SK-N-SH (cell line): ENCODE data around the gene ATP6V0E1. TPM values are rescaled to one million over a fixed set of nuclear protein-coding genes. Genes with fewer than 3 reads are reported as not detected.

ENCODE experiments used
- CTCF ChIA-PET: fragments of 300-600, 350-600 bp; formaldehyde crosslinking; extraction: SDS; loops from one replicate; lab custom pipeline; 2021; lab: Yijun Ruan, JAX
- POLR2A ChIA-PET: fragments of 350-600 bp; sonication (Branson Sonifier 250); formaldehyde crosslinking; extraction: SDS; loops from one replicate; lab custom pipeline; 2020; ENCODE audit warnings: antibody characterized with exemption, inconsistent platforms; lab: Yijun Ruan, JAX
- DNase-seq: peaks from one replicate; pipeline ENCODE4 v3.0.0; 2012
- H2AFZ ChIP-seq: fragments of 200-600 bp; sonication (generic); 2 replicates; pipeline ENCODE4 v1.8.1; 2016; ENCODE audit warnings: antibody characterized with exemption, mild to moderate bottlenecking, low read depth
- H3F3A ChIP-seq: fragments of 200-600 bp; sonication (generic); replicated peaks from 2 replicates; pipeline ENCODE3; 2016; ENCODE audit warnings: antibody characterized with exemption, mild to moderate bottlenecking; ENCODE audit not compliant: insufficient read depth
- H3K27ac ChIP-seq, 2 experiments: fragments of 200-500 bp in 1 of 2; fragments of 200-600 bp in 1 of 2; sonication (Bioruptor generic) in 1 of 2; sonication (generic), shearing (Covaris generic) in 1 of 2; 2 replicates each; pipeline versions ENCODE4 v1.5.1 to v1.6.1; 2014 to 2016; ENCODE audit warnings: low read depth in 2 of 2, inconsistent platforms in 1 of 2, low read length in 1 of 2, mild to moderate bottlenecking in 1 of 2, mixed read lengths in 1 of 2
- H3K27me3 ChIP-seq: fragments of 200-600 bp; sonication (generic), shearing (Covaris generic); 2 replicates; pipeline ENCODE4 v1.6.1; 2016; ENCODE audit warnings: mixed run types; ENCODE audit not compliant: insufficient read depth
- H3K36me3 ChIP-seq, 2 experiments: fragments of 200-500 bp in 1 of 2; fragments of 200-600 bp in 1 of 2; sonication (Bioruptor generic) in 1 of 2; sonication (generic) in 1 of 2; replicated peaks in 1 of 2; 2 replicates each; pipeline versions ENCODE3 to v1.5.1; 2014 to 2016; ENCODE audit warnings: low read length in 1 of 2, mild to moderate bottlenecking in 1 of 2; ENCODE audit not compliant: insufficient read depth in 2 of 2, control insufficient read depth in 1 of 2
- H3K4me1 ChIP-seq, 2 experiments: fragments of 200-500 bp in 1 of 2; fragments of 200-600 bp in 1 of 2; sonication (Bioruptor generic) in 1 of 2; sonication (generic), shearing (Covaris generic) in 1 of 2; 2 replicates each; pipeline versions ENCODE4 v1.5.1 to v1.6.1; 2014 to 2016; ENCODE audit warnings: low read depth in 1 of 2, low read length in 1 of 2, mixed run types in 1 of 2; ENCODE audit not compliant: insufficient read depth in 2 of 2, control insufficient read depth in 1 of 2
- H3K4me2 ChIP-seq: fragments of 200-600 bp; sonication (generic), shearing (Covaris generic); 2 replicates; pipeline ENCODE4 v1.6.1; 2017; ENCODE audit warnings: mixed run types
- H3K4me3 ChIP-seq, 2 experiments: fragments of 200-500 bp in 1 of 2; fragments of 200-600 bp in 1 of 2; sonication (Bioruptor generic) in 1 of 2; sonication (generic), shearing (Covaris generic) in 1 of 2; 2 replicates each; pipeline versions ENCODE4 v1.5.1 to v1.8.1; 2014 to 2016; ENCODE audit warnings: low read depth in 2 of 2, inconsistent platforms in 1 of 2, low read length in 1 of 2, mild to moderate bottlenecking in 1 of 2, mixed read lengths in 1 of 2, moderate library complexity in 1 of 2
- H3K79me2 ChIP-seq: fragments of 200-600 bp; sonication (generic); 2 replicates; pipeline ENCODE4 v1.8.1; 2017; ENCODE audit warnings: mild to moderate bottlenecking; ENCODE audit not compliant: insufficient read depth
- H3K9ac ChIP-seq: fragments of 200-600 bp; sonication (generic); 2 replicates; pipeline ENCODE4 v1.6.1; 2017; ENCODE audit warnings: mixed run types
- H3K9me2 ChIP-seq: fragments of 200-600 bp; sonication (generic); 2 replicates; pipeline ENCODE4 v1.6.1; 2017; ENCODE audit warnings: mixed run types
- H3K9me3 ChIP-seq: fragments of 200-600 bp; sonication (generic); 2 replicates; pipeline ENCODE4 v1.6.1; 2017; ENCODE audit warnings: mixed run types, mild to moderate bottlenecking, moderate library complexity
- H4K20me1 ChIP-seq: fragments of 200-600 bp; sonication (generic); 2 replicates; pipeline ENCODE4 v1.6.1; 2017; ENCODE audit warnings: mild to moderate bottlenecking, mixed run types; ENCODE audit not compliant: insufficient read depth
- EP300 ChIP-seq, 2 experiments: IDR thresholded peaks; 2 replicates each; pipeline versions ENCODE4 v1.4.0 to v1.6.1; 2012; ENCODE audit warnings: borderline replicate concordance in 1 of 2, low read depth in 1 of 2, low read length in 1 of 2
- FOSL2 ChIP-seq: IDR thresholded peaks from 2 replicates; pipeline ENCODE4 v1.4.0; 2012; ENCODE audit warnings: low read depth, mild to moderate bottlenecking, moderate library complexity, borderline replicate concordance
- FOXJ3 ChIP-seq: sonication (generic); formaldehyde crosslinking; IDR thresholded peaks from 2 replicates; pipeline ENCODE4 v1.5.1; 2020; ENCODE audit warnings: mild to moderate bottlenecking, missing genetic modification reagents
- GABPA ChIP-seq: IDR thresholded peaks from 2 replicates; pipeline ENCODE4 v1.4.0; 2012; ENCODE audit warnings: low read depth, mild to moderate bottlenecking
- JUND ChIP-seq: IDR thresholded peaks from 2 replicates; pipeline ENCODE4 v1.4.0; 2012
- MAX ChIP-seq: IDR thresholded peaks from 2 replicates; pipeline ENCODE4 v1.4.0; 2012; ENCODE audit warnings: low read depth
- MEF2A ChIP-seq: IDR thresholded peaks from 2 replicates; pipeline ENCODE4 v1.4.0; 2012; ENCODE audit warnings: low read depth, borderline replicate concordance
- MXI1 ChIP-seq: IDR thresholded peaks from 2 replicates; pipeline ENCODE4 v1.6.1; 2012; ENCODE audit warnings: mild to moderate bottlenecking, low read depth, low read length, improper control_type of control experiment
- NRF1 ChIP-seq: IDR thresholded peaks from 2 replicates; pipeline ENCODE4 v1.6.1; 2012; ENCODE audit warnings: low read depth, mild to moderate bottlenecking, low read length
- REST ChIP-seq: IDR thresholded peaks from 2 replicates; pipeline ENCODE4 v1.6.1; 2012; ENCODE audit warnings: mild to moderate bottlenecking, low read depth, low read length, moderate library complexity
- TCF12 ChIP-seq: IDR thresholded peaks from 2 replicates; pipeline ENCODE4 v1.4.0; 2012
- YY1 ChIP-seq: IDR thresholded peaks from 2 replicates; pipeline ENCODE4 v1.4.0; 2012; ENCODE audit warnings: low read depth, mild to moderate bottlenecking
- WGBS: methylation state at CpG from one replicate; pipeline ENCODE4 v1.1.6; 2017; ENCODE audit warnings: low lambda C conversion rate; 5-methylcytosine and 5-hydroxymethylcytosine counted together
- polyA plus RNA-seq, 3 experiments: library from polyadenylated mRNA; depleted of rRNA; stranded (reverse); fragments of >200 nt; gene quantifications; 2 replicates each; pipeline ENCODE4 v1.2.3, GENCODE V29; 2012
- TF ChIP-seq, protein P1 (sequence below): fragments of 150-350 bp; IDR thresholded peaks from 2 replicates; pipeline ENCODE4 v1.6.1; 2017; ENCODE audit warnings: antibody characterized with exemption, low read length, low read depth, borderline replicate concordance
- TF ChIP-seq, protein P2 (sequence below): IDR thresholded peaks from 2 replicates; pipeline ENCODE4; 2012
- TF ChIP-seq, protein P3 (sequence below): fragments of 150-350 bp; IDR thresholded peaks from 2 replicates; pipeline ENCODE4 v1.6.1; 2016; ENCODE audit warnings: mild to moderate bottlenecking, low read depth, low read length
- TF ChIP-seq, protein P4 (sequence below): IDR thresholded peaks from 2 replicates; pipeline ENCODE4 v1.4.0; 2012; ENCODE audit warnings: low read depth, borderline replicate concordance

Gene ATP6V0E1
- polyA plus RNA-seq, 1 of the 3 experiments (the other 2 are of a cell fraction): 243 TPM

DNA sequence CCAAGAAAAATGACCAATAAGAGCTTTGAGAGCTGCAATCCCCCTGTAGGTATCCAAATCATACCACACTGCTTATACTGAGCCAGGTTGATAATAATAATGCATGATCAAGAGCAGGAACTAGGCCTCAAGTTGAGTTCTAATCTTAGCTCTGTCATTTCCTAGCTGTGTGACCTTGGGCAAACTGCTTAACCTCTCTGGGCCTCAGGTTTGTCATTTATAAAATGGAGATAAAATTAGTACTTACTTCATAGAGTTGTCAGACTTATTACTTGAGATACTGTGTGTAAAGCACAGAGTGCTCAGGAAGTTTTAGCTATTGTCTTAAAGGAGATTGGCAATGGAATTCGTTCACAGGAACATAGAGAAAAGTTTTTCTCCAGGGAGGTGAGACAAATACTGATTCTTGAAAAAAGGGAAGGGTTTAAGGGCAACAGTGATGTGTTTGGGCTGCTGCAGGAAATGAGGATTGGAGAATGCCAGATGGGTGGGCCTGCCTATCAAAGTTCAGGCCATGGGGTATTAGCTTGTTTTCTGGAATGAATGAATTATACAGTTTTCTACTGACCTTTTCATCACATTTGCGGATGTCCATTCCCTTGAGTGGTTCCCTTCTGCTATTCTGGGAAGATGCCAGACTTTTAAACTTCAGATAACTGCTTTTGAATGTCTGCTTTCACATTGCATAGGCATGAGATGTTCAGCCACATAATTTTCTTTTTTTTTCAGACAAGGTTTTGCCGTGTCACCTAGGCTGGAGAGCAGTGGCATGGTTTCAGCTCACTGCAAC is 10.2 kb upstream of the ATP6V0E1 start (continued):
- TF ChIP-seq, protein P1, sequence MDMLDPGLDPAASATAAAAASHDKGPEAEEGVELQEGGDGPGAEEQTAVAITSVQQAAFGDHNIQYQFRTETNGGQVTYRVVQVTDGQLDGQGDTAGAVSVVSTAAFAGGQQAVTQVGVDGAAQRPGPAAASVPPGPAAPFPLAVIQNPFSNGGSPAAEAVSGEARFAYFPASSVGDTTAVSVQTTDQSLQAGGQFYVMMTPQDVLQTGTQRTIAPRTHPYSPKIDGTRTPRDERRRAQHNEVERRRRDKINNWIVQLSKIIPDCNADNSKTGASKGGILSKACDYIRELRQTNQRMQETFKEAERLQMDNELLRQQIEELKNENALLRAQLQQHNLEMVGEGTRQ: no peak
- TF ChIP-seq, protein P2, sequence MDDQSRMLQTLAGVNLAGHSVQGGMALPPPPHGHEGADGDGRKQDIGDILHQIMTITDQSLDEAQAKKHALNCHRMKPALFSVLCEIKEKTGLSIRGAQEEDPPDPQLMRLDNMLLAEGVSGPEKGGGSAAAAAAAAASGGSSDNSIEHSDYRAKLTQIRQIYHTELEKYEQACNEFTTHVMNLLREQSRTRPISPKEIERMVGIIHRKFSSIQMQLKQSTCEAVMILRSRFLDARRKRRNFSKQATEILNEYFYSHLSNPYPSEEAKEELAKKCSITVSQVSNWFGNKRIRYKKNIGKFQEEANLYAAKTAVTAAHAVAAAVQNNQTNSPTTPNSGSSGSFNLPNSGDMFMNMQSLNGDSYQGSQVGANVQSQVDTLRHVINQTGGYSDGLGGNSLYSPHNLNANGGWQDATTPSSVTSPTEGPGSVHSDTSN: peak; percentile 22; the same call in 1 of the 2 replicates
- TF ChIP-seq MEF2A (no peak), MXI1 (no peak)

- no peaks in the 10 kb centered on the region for H4K20me1 ChIP-seq
- H3K4me2 ChIP-seq: no peak overlapping the region
- whole genome bisulfite sequencing: 68% methylated on average over 8 of the region's 8 CpGs
- ChIA-PET CTCF (interaction anchor here (1.0 kb wide), 2 partner anchors 261 to 310 kb away, joined by 3 to 4 read pairs; no protein-coding TSS in a partner anchor), POLR2A (no interaction called here)
- no peak overlapping the region; a peak in 1 of 4 replicates for H3K27ac ChIP-seq
- no peaks in the 10 kb centered on the region for H3K27me3 ChIP-seq
- H3K4me3 ChIP-seq: no peak overlapping the region
- H3K9me3 ChIP-seq: no peaks in the 10 kb centered on the region
- H3K4me1 ChIP-seq: no peaks in the 10 kb centered on the region
- TF ChIP-seq FOXJ3 (CRISPR knock-in tag): no peak
- TF ChIP-seq GABPA: no peak
- TF ChIP-seq FOSL2: no peak
- H3K9me2 ChIP-seq: no peaks in the 10 kb centered on the region
- H3K79me2 ChIP-seq: no peaks in the 10 kb centered on the region
- H3K36me3 ChIP-seq: peaks cover 3 to 14% of the 10 kb centered on the region in 2 experiments
- no peaks in the 10 kb centered on the region for H3F3A ChIP-seq
- no peak overlapping the region for H2AFZ ChIP-seq
- H3K9ac ChIP-seq: no peak overlapping the region
- no peak for DNase-seq
Measured at GRCh38 chr5:172973931-172974330, 9.6 kb upstream of the ATP6V0E1 start.

GRCh38 chr5:172975289-172975688 is 8.3 kb upstream of the ATP6V0E1 start:
- POLR2A ChIA-PET: no interaction called here
- Histone ChIP-seq H4K20me1 (no peaks in the 10 kb centered on the region), H3K9ac (no peak overlapping the region), H3K9me3 (no peaks in the 10 kb centered on the region), H2AFZ (no peak overlapping the region), H3K79me2 (no peaks in the 10 kb centered on the region), H3F3A (no peaks in the 10 kb centered on the region), H3K27ac (no peak overlapping the region), H3K4me1 (no peaks in the 10 kb centered on the region), H3K4me3 (no peak overlapping the region), H3K36me3 (peaks cover 0 to under 1% of the 10 kb centered on the region in 2 experiments), H3K4me2 (no peak overlapping the region), H3K9me2 (no peaks in the 10 kb centered on the region), H3K27me3 (no peaks in the 10 kb centered on the region)
- WGBS: 90% methylated on average over 11 of the region's 11 CpGs
- DNase-seq: no peak
- CTCF ChIA-PET: no interaction called here
- TF ChIP-seq TCF12: no peak
- no peak for TF ChIP-seq NRF1
- TF ChIP-seq, protein P3, sequence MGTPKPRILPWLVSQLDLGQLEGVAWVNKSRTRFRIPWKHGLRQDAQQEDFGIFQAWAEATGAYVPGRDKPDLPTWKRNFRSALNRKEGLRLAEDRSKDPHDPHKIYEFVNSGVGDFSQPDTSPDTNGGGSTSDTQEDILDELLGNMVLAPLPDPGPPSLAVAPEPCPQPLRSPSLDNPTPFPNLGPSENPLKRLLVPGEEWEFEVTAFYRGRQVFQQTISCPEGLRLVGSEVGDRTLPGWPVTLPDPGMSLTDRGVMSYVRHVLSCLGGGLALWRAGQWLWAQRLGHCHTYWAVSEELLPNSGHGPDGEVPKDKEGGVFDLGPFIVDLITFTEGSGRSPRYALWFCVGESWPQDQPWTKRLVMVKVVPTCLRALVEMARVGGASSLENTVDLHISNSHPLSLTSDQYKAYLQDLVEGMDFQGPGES: no peak
- TF ChIP-seq JUND: no peak
- TF ChIP-seq EP300 (IDR thresholded peaks at IDR 0.05; ENCODE audit: borderline replicate concordance in 1 of 2, low read depth in 1 of 2, low read length in 1 of 2): no peak
- TF ChIP-seq REST: no peak
- TF ChIP-seq YY1: no peak
- TF ChIP-seq MAX: no peak
- TF ChIP-seq, protein P4, sequence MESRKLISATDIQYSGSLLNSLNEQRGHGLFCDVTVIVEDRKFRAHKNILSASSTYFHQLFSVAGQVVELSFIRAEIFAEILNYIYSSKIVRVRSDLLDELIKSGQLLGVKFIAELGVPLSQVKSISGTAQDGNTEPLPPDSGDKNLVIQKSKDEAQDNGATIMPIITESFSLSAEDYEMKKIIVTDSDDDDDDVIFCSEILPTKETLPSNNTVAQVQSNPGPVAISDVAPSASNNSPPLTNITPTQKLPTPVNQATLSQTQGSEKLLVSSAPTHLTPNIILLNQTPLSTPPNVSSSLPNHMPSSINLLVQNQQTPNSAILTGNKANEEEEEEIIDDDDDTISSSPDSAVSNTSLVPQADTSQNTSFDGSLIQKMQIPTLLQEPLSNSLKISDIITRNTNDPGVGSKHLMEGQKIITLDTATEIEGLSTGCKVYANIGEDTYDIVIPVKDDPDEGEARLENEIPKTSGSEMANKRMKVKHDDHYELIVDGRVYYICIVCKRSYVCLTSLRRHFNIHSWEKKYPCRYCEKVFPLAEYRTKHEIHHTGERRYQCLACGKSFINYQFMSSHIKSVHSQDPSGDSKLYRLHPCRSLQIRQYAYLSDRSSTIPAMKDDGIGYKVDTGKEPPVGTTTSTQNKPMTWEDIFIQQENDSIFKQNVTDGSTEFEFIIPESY: no peak
